HG02852 (cell line): ENCODE results near the gene DROSHA.

Source experiments
- ATAC-seq: cut with Tn5 transposase; IDR thresholded peaks from one replicate; pipeline ENCODE4 v1.9.1; 2021; ENCODE audit warnings: mild to moderate bottlenecking, moderate library complexity; ENCODE audit not compliant: unreplicated experiment

Gene DROSHA

DNA sequence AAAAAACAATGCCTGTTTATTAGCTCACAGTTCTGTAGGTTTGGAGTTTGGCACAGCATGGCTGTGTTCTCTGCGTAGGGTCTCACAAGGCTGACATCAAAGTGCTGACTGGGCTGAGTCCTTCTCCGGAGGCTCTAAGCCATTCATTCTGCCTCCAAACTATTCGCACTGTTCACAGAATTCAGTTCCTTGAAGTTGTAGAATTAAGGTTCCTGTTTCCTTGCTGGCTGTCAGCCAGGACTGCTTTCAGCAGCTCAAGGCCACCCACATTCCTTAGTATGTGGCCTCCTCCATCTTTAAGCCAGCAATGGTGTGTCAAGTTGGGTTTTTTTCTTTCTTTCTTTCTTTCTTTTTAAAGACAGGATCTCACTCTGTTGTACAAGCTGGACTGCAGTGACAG lies 176.6 kb downstream of the DROSHA start:
- ATAC-seq, result no peak
